OCI-LY7 (cell line): ENCODE results near the gene GNMT. TPM values are rescaled to one million over a fixed set of nuclear protein-coding genes. Genes with fewer than 3 reads are reported as not detected.

ENCODE experiments used
- BruUV-seq: library from RNA; stranded (reverse); fragments of 400-500 nt; replicated peaks from 2 replicates; lab custom pipeline; 2021; lab: Mats Ljungman, UMichigan
- CTCF ChIA-PET: fragments of 300-600 bp; sonication (Branson Sonifier 250); formaldehyde crosslinking; loops from one replicate; lab custom pipeline; 2022; ENCODE audit warnings: antibody characterized with exemption; ENCODE audit not compliant: unreplicated experiment; lab: Charles Lee
- POLR2A ChIA-PET: fragments of 300-600 bp; sonication (Branson Sonifier 250); formaldehyde crosslinking; loops from one replicate; lab custom pipeline; 2022; ENCODE audit warnings: antibody characterized with exemption; lab: Charles Lee
- DNase-seq: peaks from one replicate; pipeline ENCODE4 v3.0.0-alpha.2; 2015; ENCODE audit warnings: low spot score
- H2AFZ ChIP-seq: fragments of 200-600 bp; sonication (generic), shearing (Covaris generic); 2 replicates; pipeline ENCODE4 v1.6.1; 2014; ENCODE audit warnings: mild to moderate bottlenecking, antibody characterized with exemption, low read length, moderate library complexity
- H3K27ac ChIP-seq: fragments of 200-600 bp; sonication (generic); 2 replicates; pipeline ENCODE4 v1.5.1; 2014; ENCODE audit warnings: mixed run types, low read depth, mild to moderate bottlenecking, moderate library complexity, low read length, inconsistent platforms; ENCODE audit not compliant: poor library complexity, severe bottlenecking
- H3K36me3 ChIP-seq: fragments of 200-600 bp; sonication (generic); 2 replicates; pipeline ENCODE4 v1.6.1; 2014; ENCODE audit warnings: mild to moderate bottlenecking, antibody characterized with exemption, low read length, moderate library complexity, mixed read lengths; ENCODE audit not compliant: insufficient read depth
- H3K4me1 ChIP-seq: fragments of 200-600 bp; sonication (generic); 2 replicates; pipeline ENCODE4 v1.5.1; 2014; ENCODE audit warnings: mild to moderate bottlenecking, low read length; ENCODE audit not compliant: insufficient read depth, poor library complexity, severe bottlenecking
- H3K4me2 ChIP-seq: fragments of 200-600 bp; sonication (generic); 2 replicates; pipeline ENCODE4 v1.6.1; 2014; ENCODE audit warnings: mild to moderate bottlenecking, low read length
- H3K4me3 ChIP-seq: fragments of 200-600 bp; sonication (generic); 2 replicates; pipeline ENCODE4 v1.5.1; 2014; ENCODE audit warnings: mild to moderate bottlenecking, low read depth, low read length; ENCODE audit not compliant: poor library complexity, severe bottlenecking
- H3K79me2 ChIP-seq: fragments of 200-600 bp; sonication (generic); 2 replicates; pipeline ENCODE4 v1.6.1; 2016; ENCODE audit warnings: low read depth, mild to moderate bottlenecking, low read length, moderate library complexity, mixed read lengths; ENCODE audit not compliant: insufficient read depth
- H3K9me2 ChIP-seq: fragments of 200-600 bp; sonication (generic); 2 replicates; pipeline ENCODE4 v1.6.1; 2016; ENCODE audit warnings: mild to moderate bottlenecking, low read length, mixed read lengths; ENCODE audit not compliant: insufficient read depth
- H3K9me3 ChIP-seq: fragments of 200-600 bp; sonication (generic); 2 replicates; pipeline ENCODE4 v1.6.1; 2014; ENCODE audit warnings: mild to moderate bottlenecking, mixed run types, low read length, mixed read lengths
- H4K20me1 ChIP-seq: fragments of 200-600 bp; sonication (generic); 2 replicates; pipeline ENCODE4 v1.6.1; 2014; ENCODE audit warnings: mild to moderate bottlenecking, antibody characterized with exemption, low read length, moderate library complexity, mixed read lengths; ENCODE audit not compliant: insufficient read depth
- CTCF ChIP-seq: fragments of 200-600 bp; sonication (generic); conservative IDR thresholded peaks from 2 replicates; pipeline ENCODE4 v1.5.1; 2014; ENCODE audit warnings: mild to moderate bottlenecking, antibody characterized with exemption, low read length, moderate library complexity, mixed read lengths
- EZH2phosphoT487 ChIP-seq: fragments of 200-600 bp; sonication (generic); IDR thresholded peaks from 2 replicates; pipeline ENCODE4 v1.6.1; 2018; ENCODE audit warnings: low read depth, borderline replicate concordance, mild to moderate bottlenecking, mixed run types, antibody characterized with exemption, low read length, moderate library complexity, mixed read lengths
- intact Hi-C: fragments of 100-400 bp; cut with micrococcal nuclease; formaldehyde crosslinking; loops from one replicate; pipeline ENCODE4 v1.10.0; 2022; ENCODE audit not compliant: unreplicated experiment
- total RNA-seq, 2 experiments: library from RNA; depleted of rRNA in 1 of 2; stranded (reverse); fragments of >200 nt in 1 of 2; shearing (Covaris generic) in 1 of 2; gene quantifications; 2 replicates each; pipeline ENCODE4 v1.2.3, GENCODE V29; 2014 to 2022

The GNMT gene
- total RNA-seq, 2 experiments from 2014 or later, result 1.7 TPM

DNA sequence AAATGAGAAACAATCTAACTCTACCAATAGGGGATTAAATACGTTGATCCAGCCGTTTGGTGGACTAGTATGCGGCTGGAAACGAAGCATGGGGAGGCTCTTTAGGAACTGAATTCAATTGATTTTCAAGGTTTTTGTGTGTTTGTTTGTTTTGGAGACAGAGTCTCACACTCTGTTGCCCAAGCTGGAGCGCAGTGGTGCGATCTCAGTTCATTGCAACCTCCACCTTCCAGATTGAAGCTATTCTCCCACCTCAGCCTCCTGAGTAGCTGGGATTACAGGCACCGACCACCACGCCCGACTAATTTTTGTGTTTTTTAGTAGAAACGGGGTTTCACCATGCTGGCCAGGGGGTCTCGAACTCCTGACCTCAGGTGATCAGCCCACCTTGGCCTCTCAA lies 24.2 kb upstream of the GNMT start:
- Histone ChIP-seq H3K79me2 (peaks cover 43% of the 10 kb centered on the region), H3K27ac (no peak overlapping the region), H3K4me1 (peaks cover 19% of the 10 kb centered on the region), H3K36me3 (peaks cover 98% of the 10 kb centered on the region), H2AFZ (no peak overlapping the region), H4K20me1 (peaks cover 20% of the 10 kb centered on the region), H3K9me3 (no peaks in the 10 kb centered on the region), H3K4me2 (no peak overlapping the region), H3K9me2 (no peaks in the 10 kb centered on the region), H3K4me3 (no peak overlapping the region)
- ChIA-PET CTCF (no interaction called here), POLR2A (no interaction called here)
- TF ChIP-seq EZH2phosphoT487 (no peak), CTCF (no peak)
- DNase-seq, result no peak
- BruUV-seq, result no TSS peak
- intact Hi-C loops, result no loop called here

DNA sequence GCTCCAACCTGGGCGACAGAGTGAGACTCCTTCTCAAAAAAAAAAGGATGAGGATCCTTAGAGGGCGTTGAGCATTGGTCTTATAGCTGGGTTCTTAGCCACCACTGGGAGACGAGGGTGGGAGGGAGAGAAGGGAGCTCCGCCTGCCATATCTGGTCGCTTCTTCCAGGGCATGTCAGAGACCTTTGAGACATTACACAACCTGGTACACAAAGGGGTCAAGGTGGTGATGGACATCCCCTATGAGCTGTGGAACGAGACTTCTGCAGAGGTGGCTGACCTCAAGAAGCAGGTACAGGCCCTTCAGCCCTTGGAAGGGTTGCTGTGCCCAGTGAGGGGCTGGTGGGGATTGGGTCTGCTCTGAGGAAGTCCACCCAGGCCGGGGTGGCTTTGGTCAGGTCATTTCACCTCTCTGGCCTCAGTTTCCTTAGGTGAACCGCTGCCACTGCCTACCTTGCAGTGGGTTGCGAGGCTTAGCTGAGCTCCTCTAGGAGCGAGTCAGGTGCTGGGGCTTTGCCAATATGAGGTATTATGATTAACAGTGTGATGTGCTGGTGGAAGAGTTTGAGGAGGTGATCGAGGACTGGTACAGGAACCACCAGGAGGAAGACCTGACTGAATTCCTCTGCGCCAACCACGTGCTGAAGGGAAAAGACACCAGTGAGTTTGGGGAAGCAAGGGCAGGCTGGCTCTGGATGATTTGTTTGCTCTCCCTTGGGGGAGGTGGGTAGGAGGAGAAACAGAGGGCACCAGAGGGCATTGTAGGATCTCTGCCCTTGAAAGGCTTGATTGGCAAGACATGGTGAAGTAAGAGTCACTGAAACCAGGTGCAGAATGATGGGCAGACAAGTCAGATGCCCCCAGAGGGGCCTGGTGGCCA lies 22.8 kb upstream of the GNMT start:
- Histone ChIP-seq H3K9me2 (no peaks in the 10 kb centered on the region), H3K4me1 (peaks cover 5% of the 10 kb centered on the region), H3K4me3 (no peak overlapping the region), H3K79me2 (peaks cover 29% of the 10 kb centered on the region), H3K27ac (no peak overlapping the region), H4K20me1 (peaks cover 10% of the 10 kb centered on the region), H3K4me2 (no peak overlapping the region), H3K36me3 (peaks cover 98% of the 10 kb centered on the region), H3K9me3 (no peaks in the 10 kb centered on the region), H2AFZ (no peak overlapping the region)
- DNase-seq, result no peak
- POLR2A ChIA-PET, result interaction anchor here (1.0 kb wide), 1 partner anchor 23 kb away, joined by 3 read pairs; no protein-coding TSS in a partner anchor
- TF ChIP-seq EZH2phosphoT487 (no peak), CTCF (no peak)
- BruUV-seq, result no TSS peak
- CTCF ChIA-PET, result interaction anchor here (0.7 kb wide), 1 partner anchor 24 kb away, joined by 4 read pairs; no protein-coding TSS in a partner anchor
- intact Hi-C loops, result no loop called here

DNA sequence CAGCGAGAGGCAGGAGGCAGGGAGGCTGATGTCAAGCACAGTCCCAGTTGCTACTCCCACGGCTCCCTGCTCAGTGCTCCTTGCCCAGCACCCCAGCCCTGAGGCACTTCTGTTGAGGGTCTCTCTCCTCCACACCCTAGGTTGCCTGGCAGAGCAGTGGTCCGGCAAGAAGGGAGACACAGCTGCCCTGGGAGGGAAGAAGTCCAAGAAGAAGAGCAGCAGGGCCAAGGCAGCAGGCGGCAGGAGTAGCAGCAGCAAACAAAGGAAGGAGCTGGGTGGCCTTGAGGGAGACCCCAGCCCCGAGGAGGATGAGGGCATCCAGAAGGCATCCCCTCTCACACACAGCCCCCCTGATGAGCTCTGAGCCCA lies 22.1 kb upstream of the GNMT start:
- BruUV-seq, result no TSS peak
- POLR2A ChIA-PET, result no interaction called here
- no peaks in the 10 kb centered on the region for H3K9me2 ChIP-seq

More for the DNA sequence above, 22.1 kb upstream of the GNMT start:
- Histone ChIP-seq H3K4me1 (no peaks in the 10 kb centered on the region), H2AFZ (no peak overlapping the region), H3K4me2 (no peak overlapping the region), H3K79me2 (peaks cover 23% of the 10 kb centered on the region), H3K27ac (no peak overlapping the region), H3K9me3 (no peaks in the 10 kb centered on the region), H3K36me3 (peaks cover 98% of the 10 kb centered on the region), H3K4me3 (no peak overlapping the region), H4K20me1 (peaks cover 4% of the 10 kb centered on the region; the same call in 1 of the 2 replicates)
- intact Hi-C loops, result no loop called here
- DNase-seq, result no peak
- CTCF ChIA-PET, result no interaction called here
- no peak for TF ChIP-seq EZH2phosphoT487
- TF ChIP-seq CTCF, result no peak
